Parathyroid adenoma (tissue), 2 donors: ENCODE data around the gene CNN3.

Source experiments
- H2AFZ ChIP-seq: fragments of 300-600 bp; sonication (generic); one replicate; pipeline ENCODE4 v1.7.0; 2017; ENCODE audit warnings: antibody characterized with exemption, mild to moderate bottlenecking
- H3K27ac ChIP-seq: fragments of 300-600 bp; sonication (generic); one replicate; pipeline ENCODE4 v1.7.0; 2017
- H3K27me3 ChIP-seq: fragments of 300-600 bp; sonication (generic); one replicate; pipeline ENCODE4 v1.7.0; 2017; ENCODE audit warnings: low read length; ENCODE audit not compliant: control insufficient read depth, insufficient read depth
- H3K36me3 ChIP-seq: fragments of 300-600 bp; sonication (generic); one replicate; pipeline ENCODE4 v1.7.0; 2017; ENCODE audit warnings: low read length; ENCODE audit not compliant: control insufficient read depth, insufficient read depth
- H3K4me1 ChIP-seq: fragments of 300-600 bp; sonication (generic); one replicate; pipeline ENCODE4 v1.7.0; 2017; ENCODE audit warnings: control low read depth
- H3K4me2 ChIP-seq: fragments of 300-600 bp; sonication (generic); one replicate; pipeline ENCODE4 v1.7.0; 2017; ENCODE audit warnings: low read length
- H3K4me3 ChIP-seq: fragments of 300-600 bp; sonication (generic); one replicate; pipeline ENCODE4 v1.7.0; 2017; ENCODE audit warnings: low read depth, low read length
- H3K79me2 ChIP-seq: fragments of 300-600 bp; sonication (generic); one replicate; pipeline ENCODE4 v1.7.0; 2017; ENCODE audit warnings: control low read depth
- H3K9ac ChIP-seq: fragments of 300-600 bp; sonication (generic); one replicate; pipeline ENCODE4 v1.7.0; 2017; ENCODE audit warnings: mild to moderate bottlenecking
- H3K9me3 ChIP-seq: fragments of 300-600 bp; sonication (generic); one replicate; pipeline ENCODE4 v1.7.0; 2017; ENCODE audit warnings: low read length; ENCODE audit not compliant: control insufficient read depth
- TF ChIP-seq, protein P1 (sequence below): fragments of 300-600 bp; sonication (generic); IDR thresholded peaks from one replicate; pipeline ENCODE4 v1.7.0; 2017; ENCODE audit warnings: antibody characterized with exemption, mild to moderate bottlenecking
- donor health status: primary hyperparathyroidism.

The CNN3 gene

GRCh38 chr1:94909486-94909885, 17.4 kb downstream of the CNN3 start:
- no peak overlapping the region for H2AFZ ChIP-seq
- H3K27ac ChIP-seq = no peak overlapping the region
- H3K79me2 ChIP-seq = peaks cover 4% of the 10 kb centered on the region
- no peaks in the 10 kb centered on the region for H3K27me3 ChIP-seq
- no peaks in the 10 kb centered on the region for H3K9me3 ChIP-seq
- no peak overlapping the region for H3K4me2 ChIP-seq
- TF ChIP-seq, protein P1, sequence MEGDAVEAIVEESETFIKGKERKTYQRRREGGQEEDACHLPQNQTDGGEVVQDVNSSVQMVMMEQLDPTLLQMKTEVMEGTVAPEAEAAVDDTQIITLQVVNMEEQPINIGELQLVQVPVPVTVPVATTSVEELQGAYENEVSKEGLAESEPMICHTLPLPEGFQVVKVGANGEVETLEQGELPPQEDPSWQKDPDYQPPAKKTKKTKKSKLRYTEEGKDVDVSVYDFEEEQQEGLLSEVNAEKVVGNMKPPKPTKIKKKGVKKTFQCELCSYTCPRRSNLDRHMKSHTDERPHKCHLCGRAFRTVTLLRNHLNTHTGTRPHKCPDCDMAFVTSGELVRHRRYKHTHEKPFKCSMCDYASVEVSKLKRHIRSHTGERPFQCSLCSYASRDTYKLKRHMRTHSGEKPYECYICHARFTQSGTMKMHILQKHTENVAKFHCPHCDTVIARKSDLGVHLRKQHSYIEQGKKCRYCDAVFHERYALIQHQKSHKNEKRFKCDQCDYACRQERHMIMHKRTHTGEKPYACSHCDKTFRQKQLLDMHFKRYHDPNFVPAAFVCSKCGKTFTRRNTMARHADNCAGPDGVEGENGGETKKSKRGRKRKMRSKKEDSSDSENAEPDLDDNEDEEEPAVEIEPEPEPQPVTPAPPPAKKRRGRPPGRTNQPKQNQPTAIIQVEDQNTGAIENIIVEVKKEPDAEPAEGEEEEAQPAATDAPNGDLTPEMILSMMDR = no peak
- no peaks in the 10 kb centered on the region for H3K36me3 ChIP-seq
- H3K9ac ChIP-seq = no peak overlapping the region
- no peak overlapping the region for H3K4me3 ChIP-seq
- H3K4me1 ChIP-seq = no peaks in the 10 kb centered on the region

DNA sequence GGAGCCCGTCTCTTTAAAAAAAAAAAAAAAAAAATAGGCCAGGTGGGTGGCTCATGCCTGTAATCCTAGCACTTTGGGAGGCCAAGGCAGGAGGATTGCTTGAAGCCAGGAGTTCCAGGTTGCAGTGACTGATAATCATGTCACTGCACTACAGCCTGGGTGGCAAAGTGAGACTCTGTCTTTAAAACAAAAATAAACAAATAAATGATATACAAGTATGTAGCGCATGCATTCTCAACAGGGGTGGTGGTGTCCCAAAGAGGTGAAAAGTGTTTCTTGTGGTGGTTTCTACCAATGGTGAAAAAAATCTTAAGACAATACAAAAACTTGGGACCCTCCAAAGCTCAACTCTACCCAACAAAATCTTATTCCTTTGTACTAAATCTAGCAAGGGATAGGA, 17.9 kb downstream of the CNN3 start:
- H3K36me3 ChIP-seq = no peaks in the 10 kb centered on the region
- no peak overlapping the region for H3K27ac ChIP-seq
- no peak overlapping the region for H3K9ac ChIP-seq
- H3K4me1 ChIP-seq = no peaks in the 10 kb centered on the region
- H3K9me3 ChIP-seq = no peaks in the 10 kb centered on the region
- TF ChIP-seq, protein P1 = no peak
- peaks cover 2% of the 10 kb centered on the region for H3K79me2 ChIP-seq
- H2AFZ ChIP-seq = no peak overlapping the region
- no peak overlapping the region for H3K4me3 ChIP-seq
- no peaks in the 10 kb centered on the region for H3K27me3 ChIP-seq
- H3K4me2 ChIP-seq = no peak overlapping the region

- TF ChIP-seq, protein P1 = no peak
- Histone ChIP-seq H3K4me3 (no peak overlapping the region), H3K9ac (no peak overlapping the region), H3K27me3 (no peaks in the 10 kb centered on the region), H3K36me3 (no peaks in the 10 kb centered on the region), H3K79me2 (peaks cover 2% of the 10 kb centered on the region), H2AFZ (no peak overlapping the region), H3K27ac (no peak overlapping the region), H3K4me2 (no peak overlapping the region), H3K9me3 (no peaks in the 10 kb centered on the region), H3K4me1 (no peaks in the 10 kb centered on the region)
Measured at GRCh38 chr1:94908190-94908589, 18.7 kb downstream of the CNN3 start.

GRCh38 chr1:94907136-94907535, 19.8 kb downstream of the CNN3 start:
- no peak overlapping the region for H2AFZ ChIP-seq
- no peaks in the 10 kb centered on the region for H3K9me3 ChIP-seq
- TF ChIP-seq, protein P1 = no peak
- no peak overlapping the region for H3K4me3 ChIP-seq
- H3K27me3 ChIP-seq = no peaks in the 10 kb centered on the region
- H3K4me1 ChIP-seq = peaks cover 3% of the 10 kb centered on the region
- H3K27ac ChIP-seq = no peak overlapping the region
- no peaks in the 10 kb centered on the region for H3K36me3 ChIP-seq
- no peaks in the 10 kb centered on the region for H3K79me2 ChIP-seq
- H3K9ac ChIP-seq = no peak overlapping the region
- H3K4me2 ChIP-seq = no peak overlapping the region

- Histone ChIP-seq H3K4me1 (peaks cover 3% of the 10 kb centered on the region), H3K9ac (no peak overlapping the region), H2AFZ (no peak overlapping the region), H3K9me3 (no peaks in the 10 kb centered on the region), H3K27me3 (no peaks in the 10 kb centered on the region), H3K27ac (no peak overlapping the region), H3K79me2 (no peaks in the 10 kb centered on the region), H3K4me3 (no peak overlapping the region), H3K4me2 (no peak overlapping the region), H3K36me3 (no peaks in the 10 kb centered on the region)
- TF ChIP-seq, protein P1 = no peak
Measured at GRCh38 chr1:94906382-94906781, 20.5 kb downstream of the CNN3 start.
